Measurements from ENCODE around the gene SLC2A9. TPM values are rescaled to one million over a fixed set of nuclear protein-coding genes. Genes with fewer than 3 reads are reported as not detected.
"Not testable (repeated sequence)": the region's sequence is repeated elsewhere in the genome, so short reads cannot be mapped to it uniquely, and the experiment has no call there.

The SLC2A9 gene
- total RNA-seq, 1 experiment from 2014 or later, result 3.5 TPM

- no peak for ATAC-seq
- H3K27me3 ChIP-seq (ENCODE audit: control insufficient read depth, insufficient read depth, low read length), result no peaks in the 10 kb centered on the region
- H3K27ac ChIP-seq (ENCODE audit: low read length), result no peak overlapping the region
- no peaks in the 10 kb centered on the region for H3K4me1 ChIP-seq (ENCODE audit: control insufficient read depth, insufficient read depth, low read length)
- in situ Hi-C loops (cut with HindIII; ENCODE audit: low pct_unique_long_range_greater_than_20kb, low sequenced_read_pairs), result no loop called here
- intact Hi-C loops (cut with micrococcal nuclease; ENCODE audit: unreplicated experiment), result no loop called here
- no peaks in the 10 kb centered on the region for H3K9me3 ChIP-seq (ENCODE audit: control insufficient read depth, insufficient read depth, low read depth, low read length)
- H3K4me3 ChIP-seq (ENCODE audit: low read depth in 2 of 2, low read length in 2 of 2), result no peak overlapping the region
- no peak for DNase-seq (ENCODE audit: low read depth, low spot score)
- CTCF ChIA-PET, result no interaction called here
- H3K36me3 ChIP-seq (ENCODE audit: control insufficient read depth, insufficient read depth, low read length), result no peaks in the 10 kb centered on the region
- POLR2A ChIA-PET, result no interaction called here
- TF ChIP-seq SIN3A (IDR thresholded peaks at IDR 0.05; ENCODE audit: borderline replicate concordance, insufficient read depth, low read depth, low read length) (no peak), REST (IDR thresholded peaks at IDR 0.05; ENCODE audit: insufficient read depth in 1 of 2, low read depth in 2 of 2, low read length in 1 of 2) (no peak), TCF7L2 (IDR thresholded peaks at IDR 0.05; ENCODE audit: low read depth, low read length) (no peak), CTCF (IDR thresholded peaks at IDR 0.05) (no peak), POLR2AphosphoS5 (IDR thresholded peaks at IDR 0.05; ENCODE audit: low read depth, low read length) (no peak)
- BruUV-seq (replicated peaks), result no TSS peak
Observed at GRCh38 chr4:9984621-9985020, 36.7 kb downstream of the SLC2A9 start.

- Histone ChIP-seq H3K4me1 (ENCODE audit: control insufficient read depth, insufficient read depth, low read length) (no peaks in the 10 kb centered on the region), H3K27me3 (ENCODE audit: control insufficient read depth, insufficient read depth, low read length) (no peaks in the 10 kb centered on the region), H3K4me3 (ENCODE audit: low read depth in 2 of 2, low read length in 2 of 2) (no peak overlapping the region), H3K9me3 (ENCODE audit: control insufficient read depth, insufficient read depth, low read depth, low read length) (no peaks in the 10 kb centered on the region), H3K36me3 (ENCODE audit: control insufficient read depth, insufficient read depth, low read length) (no peaks in the 10 kb centered on the region), H3K27ac (ENCODE audit: low read length) (no peak overlapping the region)
- ChIA-PET POLR2A (no interaction called here), CTCF (no interaction called here)
- no peak for TF ChIP-seq POLR2AphosphoS5 (IDR thresholded peaks at IDR 0.05; ENCODE audit: low read depth, low read length)
- no peak for TF ChIP-seq REST (IDR thresholded peaks at IDR 0.05; ENCODE audit: insufficient read depth in 1 of 2, low read depth in 2 of 2, low read length in 1 of 2)
- TF ChIP-seq SIN3A (IDR thresholded peaks at IDR 0.05; ENCODE audit: borderline replicate concordance, insufficient read depth, low read depth, low read length), result no peak
- TF ChIP-seq CTCF (IDR thresholded peaks at IDR 0.05), result no peak
- no peak for TF ChIP-seq TCF7L2 (IDR thresholded peaks at IDR 0.05; ENCODE audit: low read depth, low read length)
- in situ Hi-C loops (cut with HindIII; ENCODE audit: low pct_unique_long_range_greater_than_20kb, low sequenced_read_pairs), result no loop called here
- ATAC-seq (no peak), DNase-seq (ENCODE audit: low read depth, low spot score) (no peak)
- intact Hi-C loops (cut with micrococcal nuclease; ENCODE audit: unreplicated experiment), result no loop called here
- no TSS peak for BruUV-seq (replicated peaks)
Observed at GRCh38 chr4:9983211-9983610, 38.1 kb downstream of the SLC2A9 start.

- H3K27me3 ChIP-seq (ENCODE audit: control insufficient read depth, insufficient read depth, low read length); BruUV-seq (replicated peaks); H3K27ac ChIP-seq (ENCODE audit: low read length); intact Hi-C loops (cut with micrococcal nuclease; ENCODE audit: unreplicated experiment); ATAC-seq; H3K4me3 ChIP-seq (ENCODE audit: low read depth in 2 of 2, low read length in 2 of 2); CTCF ChIA-PET; H3K9me3 ChIP-seq (ENCODE audit: control insufficient read depth, insufficient read depth, low read depth, low read length); DNase-seq (ENCODE audit: low read depth, low spot score); H3K36me3 ChIP-seq (ENCODE audit: control insufficient read depth, insufficient read depth, low read length); POLR2A ChIA-PET; H3K4me1 ChIP-seq (ENCODE audit: control insufficient read depth, insufficient read depth, low read length); in situ Hi-C loops (cut with HindIII; ENCODE audit: low pct_unique_long_range_greater_than_20kb, low sequenced_read_pairs): not testable (repeated sequence)
Observed at GRCh38 chr4:9981899-9982298, 39.4 kb downstream of the SLC2A9 start.

All from Panc1 (cell line).